Stimulated activated CD4-positive, alpha-beta T cell treated with anti-CD3 and anti-CD28 coated beads, Interleukin-15, amount 100 ng/mL, for 48 hours (primary cell): Measurements from ENCODE around the gene GALNT1.
A peak's percentile ranks its signal among the peaks of the same experiment; 100 is the strongest.

Source experiments
- DNase-seq, 2 donors: peaks; one replicate each; pipeline ENCODE4 v3.0.0-alpha.2; 2020; ENCODE audit warnings: low read depth in 2 of 2

GALNT1 gene

GRCh38 chr18:35717182-35717581 is 135.6 kb downstream of the GALNT1 start:
- DNase-seq: no peak

- no peak for DNase-seq
Measured at GRCh38 chr18:35721431-35722081, 140.0 kb downstream of the GALNT1 start.

DNA sequence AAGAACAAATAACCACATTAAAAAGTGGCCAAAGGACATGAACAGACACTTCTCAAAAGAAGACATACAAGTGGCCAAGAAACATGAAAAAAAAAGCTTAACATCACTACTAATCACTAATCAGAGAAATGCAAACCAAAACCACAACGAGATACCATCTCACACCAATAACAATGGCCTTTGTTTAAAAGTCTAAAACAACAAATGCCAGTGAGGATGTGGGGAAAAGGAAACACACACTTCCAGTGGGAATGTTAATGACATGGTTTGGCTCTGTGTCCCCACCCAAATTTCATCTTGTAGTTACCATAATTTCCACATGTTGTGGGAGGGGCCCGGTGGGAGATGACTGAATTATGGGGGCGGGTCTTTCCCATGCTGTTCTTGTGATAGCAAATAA is 147.1 kb downstream of the GALNT1 start:
- no peak for DNase-seq

- no peak for DNase-seq
Measured at GRCh38 chr18:35729991-35730668, 148.6 kb downstream of the GALNT1 start.

DNA sequence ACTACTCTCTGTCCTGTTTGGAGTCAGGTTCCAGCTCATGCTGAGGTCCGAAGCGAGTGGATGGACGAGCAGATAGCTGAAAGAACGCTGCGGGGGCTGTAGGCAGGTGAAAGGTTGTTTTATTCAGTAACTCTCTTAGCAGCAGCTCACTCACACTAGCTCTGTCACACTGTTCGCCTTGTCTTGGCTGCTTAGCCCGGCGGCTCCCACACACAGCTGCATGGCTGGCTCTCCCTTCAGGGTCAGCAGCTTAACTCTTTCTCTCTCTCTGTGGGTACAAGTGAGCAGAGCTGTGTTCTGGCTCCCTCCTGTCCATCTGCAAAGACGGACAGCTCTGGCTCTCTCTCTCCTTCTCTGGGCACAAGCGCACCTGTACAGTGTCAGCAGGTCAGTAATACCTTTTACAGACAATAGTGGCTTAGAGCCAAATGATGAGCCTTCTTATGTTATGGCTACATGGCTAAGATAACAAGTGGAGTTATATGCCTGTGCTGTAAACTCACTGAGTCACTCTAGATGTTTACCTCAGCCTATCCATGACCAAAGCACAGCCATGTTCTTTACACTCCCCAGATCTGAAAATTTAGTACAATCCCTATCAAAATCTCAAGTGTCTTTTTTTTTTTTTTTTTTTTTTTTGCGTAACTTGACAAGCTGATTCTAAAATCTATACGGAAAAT is 149.3 kb downstream of the GALNT1 start:
- no peak for DNase-seq

GRCh38 chr18:35731701-35732100 is 150.2 kb downstream of the GALNT1 start:
- DNase-seq: no peak

GRCh38 chr18:35732162-35732561 is 150.6 kb downstream of the GALNT1 start:
- no peak for DNase-seq

GRCh38 chr18:35732636-35733035 is 151.1 kb downstream of the GALNT1 start:
- DNase-seq: no peak

GRCh38 chr18:35733408-35733807 is 151.9 kb downstream of the GALNT1 start:
- no peak for DNase-seq

DNA sequence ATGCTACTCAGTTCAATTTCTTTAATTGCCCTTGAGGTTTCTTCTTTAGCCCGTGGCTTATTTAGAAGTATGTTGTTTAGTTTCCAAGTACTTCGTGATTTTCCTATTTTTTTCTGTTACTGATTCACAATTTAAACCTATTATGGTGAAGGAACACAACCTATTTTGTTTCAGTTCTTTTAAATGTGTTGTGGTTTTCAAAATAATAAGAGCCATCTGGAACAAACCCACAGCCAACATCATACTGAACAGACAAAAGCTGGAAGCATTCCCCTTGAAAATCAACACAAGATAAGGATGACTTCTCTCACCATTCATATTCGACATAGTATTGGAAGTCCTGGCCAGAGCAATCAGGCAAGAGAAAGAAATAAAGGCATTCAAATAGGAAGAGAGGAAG is 155.2 kb downstream of the GALNT1 start:
- DNase-seq: no peak

GRCh38 chr18:35739778-35740177 is 158.2 kb downstream of the GALNT1 start:
- no peak for DNase-seq

GRCh38 chr18:35740656-35741055 is 159.1 kb downstream of the GALNT1 start:
- DNase-seq: no peak

DNA sequence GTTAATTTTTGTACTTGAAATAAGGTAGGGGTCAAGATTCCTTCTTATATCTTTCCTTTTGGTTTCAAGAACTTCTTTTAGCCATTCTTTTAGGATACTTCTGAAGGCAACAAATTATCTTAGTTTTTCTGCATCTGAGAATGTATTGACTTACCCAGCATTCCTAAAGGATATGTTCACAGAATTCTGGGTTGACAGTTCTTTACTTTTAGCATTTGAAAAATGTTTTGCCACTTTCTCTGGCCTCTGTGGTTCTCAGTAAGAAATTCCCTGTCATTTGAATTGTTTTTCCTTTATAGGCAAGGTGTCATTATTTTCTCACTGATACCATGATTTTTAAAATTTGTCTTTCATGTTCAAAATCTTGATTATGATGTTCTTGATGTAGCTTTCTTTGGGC is 162.4 kb downstream of the GALNT1 start:
- no peak for DNase-seq

DNA sequence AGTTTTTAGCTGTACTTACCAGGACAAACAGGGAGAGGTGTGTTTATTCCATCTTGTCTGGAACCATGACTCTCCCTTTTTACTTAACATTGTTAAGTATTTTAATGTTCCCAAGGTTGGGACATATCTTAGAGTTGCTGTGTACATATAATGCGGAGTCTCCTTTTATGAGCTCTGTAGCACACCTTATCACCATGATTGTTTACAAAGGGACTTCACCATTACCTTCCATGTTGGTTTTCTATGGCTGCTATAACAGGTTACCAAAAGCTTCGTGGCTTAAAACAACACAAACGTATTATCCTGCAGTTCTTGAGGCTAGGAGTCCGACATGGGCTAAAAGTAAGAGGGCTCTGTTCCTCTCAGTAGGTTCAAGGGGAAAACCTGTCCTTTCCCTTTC is 164.3 kb downstream of the GALNT1 start:
- no peak for DNase-seq

DNA sequence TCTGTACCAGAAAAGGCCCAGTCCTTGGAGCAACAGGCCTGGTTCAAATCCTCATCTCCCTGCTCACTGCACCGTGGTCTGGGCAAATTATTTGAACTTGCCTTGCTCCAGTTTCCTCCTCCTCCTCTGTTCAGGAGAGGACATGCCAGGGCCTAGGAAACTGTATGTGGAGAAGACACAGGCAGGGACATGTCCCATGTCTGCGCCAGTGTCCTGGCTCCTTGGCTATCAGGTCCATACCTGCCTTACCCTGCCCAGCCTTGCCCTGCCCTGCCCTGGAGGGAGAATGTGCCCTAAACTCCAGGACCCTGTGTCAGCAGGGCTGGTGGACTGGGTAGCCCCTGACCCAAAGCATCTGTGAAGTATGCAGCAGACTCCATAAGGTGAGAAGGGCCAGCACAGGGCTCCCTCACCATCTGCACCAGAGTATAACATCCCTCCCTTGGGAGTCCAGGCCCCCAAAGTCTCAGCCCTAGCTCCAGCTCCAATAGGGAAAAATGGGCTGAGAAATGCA is 165.3 kb downstream of the GALNT1 start:
- no peak for DNase-seq

GRCh38 chr18:35747894-35748472 is 166.4 kb downstream of the GALNT1 start:
- DNase-seq: no peak

DNA sequence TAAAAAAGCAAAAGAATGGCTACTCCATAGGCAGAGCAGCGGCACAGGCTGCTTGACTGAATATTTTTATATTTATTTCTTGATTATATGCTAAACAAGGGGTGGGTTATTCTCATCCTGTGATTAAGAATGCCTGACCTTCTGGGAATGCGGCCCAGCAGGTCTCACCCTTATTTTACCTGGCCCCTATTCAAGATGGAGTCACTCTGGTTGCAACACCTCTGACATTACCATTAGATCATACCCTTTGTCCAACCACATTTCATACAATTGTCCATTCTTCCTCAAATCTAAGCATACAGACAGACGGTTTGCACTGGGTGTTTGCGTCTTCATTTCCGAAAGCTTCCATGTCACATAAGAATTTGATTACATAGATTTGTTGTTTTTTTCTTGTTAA is 168.2 kb downstream of the GALNT1 start:
- DNase-seq: no peak

DNA sequence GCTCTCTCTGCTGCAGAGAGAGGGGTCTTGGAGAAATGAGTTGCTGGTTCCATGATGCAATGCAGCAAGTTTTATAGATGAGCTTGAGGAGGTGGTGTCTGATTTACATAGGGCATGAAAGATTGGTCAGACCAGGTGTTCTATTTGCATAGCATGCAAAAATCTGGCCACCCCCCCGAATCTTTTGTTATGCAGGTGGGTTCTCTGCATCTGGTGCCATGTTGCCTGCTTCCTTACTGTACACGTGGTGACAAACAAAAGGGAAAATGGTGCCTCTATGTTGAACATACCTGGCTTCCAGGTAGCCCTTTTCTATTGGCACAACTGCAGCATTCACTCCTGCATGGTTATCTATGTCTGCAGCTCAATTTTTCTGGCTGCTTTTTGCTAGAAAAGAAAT is 169.4 kb downstream of the GALNT1 start:
- no peak for DNase-seq

GRCh38 chr18:35753306-35753910 is 171.9 kb downstream of the GALNT1 start:
- DNase-seq: no peak

GRCh38 chr18:35754464-35754863 is 172.9 kb downstream of the GALNT1 start:
- DNase-seq: no peak

DNA sequence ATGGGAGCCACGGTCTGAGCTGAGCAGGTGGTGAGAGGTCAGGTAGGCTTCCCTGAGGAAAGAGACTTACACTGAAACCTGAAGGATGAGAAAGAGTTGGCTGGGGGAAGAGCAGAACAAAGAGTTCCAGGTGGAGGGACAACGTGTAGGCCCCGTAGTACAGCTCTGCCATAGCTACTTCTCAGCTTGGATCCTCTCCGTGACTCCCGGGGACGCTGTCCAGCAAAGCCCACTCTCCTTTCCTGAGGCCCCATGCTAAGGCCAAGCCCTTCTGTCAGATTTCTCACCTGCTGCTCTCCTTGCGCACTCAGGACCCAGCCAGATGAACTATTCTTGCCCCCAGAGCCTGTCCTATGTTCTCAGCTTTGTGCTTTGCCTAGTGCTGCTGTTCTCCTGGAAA is 173.8 kb downstream of the GALNT1 start:
- DNase-seq: no peak

DNA sequence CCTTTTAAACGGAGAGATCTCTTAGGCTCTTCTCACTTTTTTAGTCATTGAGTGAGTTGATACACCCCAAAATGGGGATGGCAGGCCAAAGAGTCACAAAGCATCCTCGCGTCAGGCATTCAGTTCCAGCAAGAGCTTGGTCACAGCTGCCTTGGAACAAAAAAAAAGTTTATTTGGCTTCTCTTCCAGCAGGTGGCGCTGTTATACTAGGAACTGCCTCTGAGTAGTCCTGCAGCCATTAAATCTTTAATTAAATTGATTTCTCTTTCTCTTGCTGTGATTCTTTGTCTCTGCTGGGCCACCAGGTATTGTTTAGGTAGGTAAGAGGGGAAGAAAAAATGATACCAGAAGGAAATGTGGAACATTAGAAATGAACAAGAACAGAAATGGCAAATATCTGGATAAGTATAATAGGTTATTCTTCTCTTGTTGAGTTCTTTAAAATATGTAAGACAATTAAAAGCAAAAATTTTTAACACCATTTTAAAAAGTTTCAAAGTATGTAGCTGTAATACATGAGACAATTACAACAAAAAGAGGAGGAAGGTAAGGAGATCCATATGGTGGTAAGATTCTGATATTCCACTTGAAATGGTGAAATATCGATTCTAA is 175.1 kb downstream of the GALNT1 start:
- DNase-seq: peak; percentile 18 to 31
